GM23338 (cell line): ENCODE data around the gene ASS1. TPM values are rescaled to one million over a fixed set of nuclear protein-coding genes. Genes with fewer than 3 reads are reported as not detected.
A peak's percentile ranks its signal among the peaks of the same experiment; 100 is the strongest.

Experiments used
- ATAC-seq: fragments of 200-7000 bp; cut with Tn5 transposase; 3 replicates; pipeline ENCODE4 v1.9.1; 2020
- DNase-seq: peaks from one replicate; pipeline ENCODE4 v3.0.0-alpha.2; 2015; ENCODE audit warnings: low spot score
- H2AFZ ChIP-seq: fragments of 200-600 bp; sonication (generic); 2 replicates; pipeline ENCODE4 v1.8.0; 2016; ENCODE audit warnings: antibody characterized with exemption, mild to moderate bottlenecking, moderate library complexity
- H3F3A ChIP-seq: fragments of 200-600 bp; sonication (generic); replicated peaks from 2 replicates; pipeline ENCODE4 v1.8.0; 2017; ENCODE audit warnings: antibody characterized with exemption, mixed run types, low read depth
- H3K27ac ChIP-seq: fragments of 200-600 bp; sonication (generic); 2 replicates; pipeline ENCODE4 v1.6.1; 2016; ENCODE audit warnings: low read depth
- H3K27me3 ChIP-seq: fragments of 200-600 bp; sonication (generic); 2 replicates; pipeline ENCODE4 v1.8.0; 2016; ENCODE audit warnings: mild to moderate bottlenecking, mixed run types, moderate library complexity; ENCODE audit not compliant: insufficient read depth
- H3K36me3 ChIP-seq: fragments of 200-600 bp; sonication (generic); 2 replicates; pipeline ENCODE4 v1.8.0; 2016; ENCODE audit warnings: mild to moderate bottlenecking; ENCODE audit not compliant: insufficient read depth
- H3K4me1 ChIP-seq: fragments of 200-600 bp; sonication (generic); 2 replicates; pipeline ENCODE4 v1.8.0; 2016; ENCODE audit warnings: mild to moderate bottlenecking, moderate library complexity; ENCODE audit not compliant: insufficient read depth
- H3K4me2 ChIP-seq: fragments of 200-600 bp; sonication (generic); 2 replicates; pipeline ENCODE4 v1.7.1; 2017; ENCODE audit warnings: mixed run types
- H3K4me3 ChIP-seq: fragments of 200-600 bp; sonication (generic); 2 replicates; pipeline ENCODE4 v1.6.1; 2016; ENCODE audit warnings: mixed run types
- H3K79me2 ChIP-seq: fragments of 200-600 bp; sonication (generic); replicated peaks from 2 replicates; pipeline ENCODE4 v1.8.0; 2017; ENCODE audit warnings: mild to moderate bottlenecking; ENCODE audit not compliant: insufficient read depth
- H3K9me2 ChIP-seq: fragments of 200-600 bp; sonication (generic); 2 replicates; pipeline ENCODE4 v1.8.0; 2017; ENCODE audit not compliant: insufficient read depth
- H4K20me1 ChIP-seq: fragments of 200-600 bp; sonication (generic); replicated peaks from 2 replicates; pipeline ENCODE4 v1.8.0; 2017; ENCODE audit warnings: mild to moderate bottlenecking; ENCODE audit not compliant: insufficient read depth
- H3K27ac Mint-ChIP-seq: 2 replicates; pipeline ENCODE4 v1.8.0; 2020; ENCODE audit warnings: inconsistent platforms, mild to moderate bottlenecking, moderate library complexity, mixed read lengths
- H3K27me3 Mint-ChIP-seq: 3 replicates; pipeline ENCODE4 v1.8.0; 2022; ENCODE audit warnings: low read depth, mild to moderate bottlenecking, moderate library complexity, mixed read lengths, inconsistent platforms; ENCODE audit not compliant: insufficient read depth, poor library complexity
- H3K36me3 Mint-ChIP-seq: 3 replicates; pipeline ENCODE4 v1.8.0; 2021; ENCODE audit warnings: low read depth, mild to moderate bottlenecking, inconsistent platforms, moderate library complexity, mixed read lengths
- H3K4me1 Mint-ChIP-seq: 3 replicates; pipeline ENCODE4 v1.8.0; 2020; ENCODE audit warnings: mild to moderate bottlenecking, inconsistent platforms, mixed read lengths
- H3K4me3 Mint-ChIP-seq: 3 replicates; pipeline ENCODE4 v1.8.0; 2021; ENCODE audit warnings: moderate library complexity, mild to moderate bottlenecking, inconsistent platforms, mixed read lengths
- H3K9me3 Mint-ChIP-seq: 3 replicates; pipeline ENCODE4 v1.8.0; 2020; ENCODE audit warnings: moderate library complexity, mild to moderate bottlenecking, inconsistent platforms, mixed read lengths
- CREB1 ChIP-seq: fragments of 250-450 bp; sonication (Bioruptor Pico); IDR thresholded peaks from 2 replicates; pipeline ENCODE4 v1.5.0; 2020; ENCODE audit warnings: low read depth, mild to moderate bottlenecking, moderate library complexity
- CTCF ChIP-seq, 2 experiments: fragments of 200-600 bp in 1 of 2; sonication (generic) in 1 of 2; conservative IDR thresholded peaks; 2 replicates each; pipeline versions ENCODE4 v1.5.1 to v1.6.1; 2016 to 2017; ENCODE audit warnings: antibody characterized with exemption in 2 of 2, low read depth in 2 of 2, mild to moderate bottlenecking in 2 of 2, moderate library complexity in 1 of 2
- ETS1 ChIP-seq: IDR thresholded peaks from 2 replicates; pipeline ENCODE4 v1.6.1; 2016; ENCODE audit warnings: antibody characterized with exemption
- EZH2 ChIP-seq: fragments of 200-600 bp; sonication (generic); IDR thresholded peaks from one replicate; pipeline ENCODE4 v1.8.0; 2017; ENCODE audit warnings: antibody characterized with exemption, mild to moderate bottlenecking, low read depth; ENCODE audit not compliant: unreplicated experiment
- EZH2phosphoT487 ChIP-seq: fragments of 200-600 bp; sonication (generic); IDR thresholded peaks from one replicate; pipeline ENCODE4 v1.8.1; 2018; ENCODE audit warnings: antibody characterized with exemption; ENCODE audit not compliant: unreplicated experiment
- JUNB ChIP-seq: IDR thresholded peaks from one replicate; pipeline ENCODE4 v1.6.1; 2016; ENCODE audit warnings: antibody characterized with exemption; ENCODE audit not compliant: unreplicated experiment
- NANOG ChIP-seq: IDR thresholded peaks from 2 replicates; pipeline ENCODE4 v1.6.1; 2016; ENCODE audit warnings: antibody characterized with exemption, borderline replicate concordance
- POLR2AphosphoS5 ChIP-seq: IDR thresholded peaks from 2 replicates; pipeline ENCODE4 v1.6.1; 2016; ENCODE audit warnings: antibody characterized with exemption, low read depth
- REST ChIP-seq: IDR thresholded peaks from one replicate; pipeline ENCODE4 v1.6.1; 2018; ENCODE audit warnings: antibody characterized with exemption; ENCODE audit not compliant: unreplicated experiment
- STAT1 ChIP-seq: IDR thresholded peaks from one replicate; pipeline ENCODE4 v1.6.1; 2016; ENCODE audit warnings: antibody characterized with exemption; ENCODE audit not compliant: unreplicated experiment
- ZNF114 ChIP-seq: fragments of 250-450 bp; sonication (Bioruptor Pico); IDR thresholded peaks from 2 replicates; pipeline ENCODE4 v1.5.0; 2020; ENCODE audit warnings: mild to moderate bottlenecking, moderate library complexity
- ZNF331 ChIP-seq: fragments of 250-450 bp; sonication (Bioruptor Pico); IDR thresholded peaks from 2 replicates; pipeline ENCODE4 v1.5.0; 2020; ENCODE audit warnings: low read depth, mild to moderate bottlenecking, moderate library complexity
- ZNF462 ChIP-seq: fragments of 250-450 bp; sonication (Bioruptor Pico); IDR thresholded peaks from 2 replicates; pipeline ENCODE4 v1.5.0; 2020; ENCODE audit warnings: mild to moderate bottlenecking, moderate library complexity
- polyA plus RNA-seq: library from polyadenylated mRNA; unstranded; fragments of >200 nt; fragmentation: Nextera tagmentation; extraction: Ambion mirVana; gene quantifications from 2 replicates; pipeline ENCODE4 v1.2.1, GENCODE V29; 2016
- total RNA-seq: library from RNA; depleted of rRNA; stranded (reverse); fragments of >200 nt; shearing (Covaris generic); gene quantifications from 2 replicates; pipeline ENCODE4 v1.2.3, GENCODE V29; 2014

ASS1 gene
- total and polyA plus RNA-seq, 2 experiments from 2014 or later: 65.8 to 103 TPM

GRCh38 chr9:130425741-130426466, 18.9 kb upstream of the ASS1 start:
- Mint-ChIP-seq H3K36me3 (peaks cover 6% of the 10 kb centered on the region; the same call in 1 of the 3 replicates), H3K4me3 (no peak overlapping the region), H3K27me3 (peaks cover 3% of the 10 kb centered on the region), H3K27ac (no peak overlapping the region), H3K4me1 (peaks cover 28% of the 10 kb centered on the region), H3K9me3 (no peaks in the 10 kb centered on the region)
- Histone ChIP-seq H2AFZ (no peak overlapping the region), H3K79me2 (no peaks in the 10 kb centered on the region), H3K4me1 (peaks cover 7% of the 10 kb centered on the region; the same call in 1 of the 2 replicates), H3K4me2 (no peak overlapping the region), H3F3A (no peaks in the 10 kb centered on the region), H3K4me3 (no peak overlapping the region), H3K9me2 (no peaks in the 10 kb centered on the region), H3K36me3 (no peaks in the 10 kb centered on the region), H3K27me3 (no peaks in the 10 kb centered on the region), H3K27ac (no peak overlapping the region), H4K20me1 (no peaks in the 10 kb centered on the region)
- TF ChIP-seq ZNF331 (CRISPR knock-in tag) (no peak), EZH2 (no peak), POLR2AphosphoS5 (no peak), STAT1 (no peak), REST (no peak), ETS1 (no peak), ZNF462 (CRISPR knock-in tag) (no peak), CTCF (conservative IDR thresholded peaks at IDR 0.05; ENCODE audit: low read depth in 2 of 2) (no peak), JUNB (no peak), NANOG (no peak), ZNF114 (CRISPR knock-in tag) (no peak), CREB1 (CRISPR knock-in tag) (no peak), EZH2phosphoT487 (no peak)
- DNase-seq (no peak), ATAC-seq (peak; percentile 12; the same call in 2 of the 3 replicates)
